MV-4-11 (cell line): Measurements from ENCODE around the gene PIP5K1B.
A peak's percentile ranks its signal among the peaks of the same experiment; 100 is the strongest.

Source experiments
- DNase-seq: peaks from one replicate; lab custom pipeline; 2025; lab: John Stamatoyannopoulos, UW

Gene PIP5K1B

DNA sequence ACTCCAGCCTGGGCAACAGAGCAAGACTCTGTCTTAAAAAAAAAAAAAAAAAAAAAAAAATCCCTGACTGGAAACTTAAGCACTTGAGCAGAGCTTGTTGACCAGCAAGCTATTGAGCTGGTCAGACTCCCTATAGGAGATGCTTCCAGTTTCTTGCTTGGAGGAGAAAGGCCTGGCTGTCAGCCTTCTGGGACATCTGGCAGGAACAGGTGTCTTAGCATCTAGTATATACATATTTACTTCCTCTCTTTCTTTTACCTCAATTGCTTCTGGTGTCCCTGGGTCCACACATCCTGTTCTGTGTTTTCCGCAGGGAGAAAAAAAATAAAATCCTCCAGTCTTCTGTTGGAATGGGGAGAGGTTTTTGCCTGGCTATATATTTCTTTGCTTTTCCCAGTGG lies 248.7 kb downstream of the PIP5K1B start:
- DNase-seq: no peak

- DNase-seq: peak; percentile 36
Measured at GRCh38 chr9:68955330-68955729, 250.3 kb downstream of the PIP5K1B start.

GRCh38 chr9:68957479-68957878 lies 252.4 kb downstream of the PIP5K1B start:
- no peak for DNase-seq

GRCh38 chr9:68961587-68961986 lies 256.5 kb downstream of the PIP5K1B start:
- DNase-seq: no peak

DNA sequence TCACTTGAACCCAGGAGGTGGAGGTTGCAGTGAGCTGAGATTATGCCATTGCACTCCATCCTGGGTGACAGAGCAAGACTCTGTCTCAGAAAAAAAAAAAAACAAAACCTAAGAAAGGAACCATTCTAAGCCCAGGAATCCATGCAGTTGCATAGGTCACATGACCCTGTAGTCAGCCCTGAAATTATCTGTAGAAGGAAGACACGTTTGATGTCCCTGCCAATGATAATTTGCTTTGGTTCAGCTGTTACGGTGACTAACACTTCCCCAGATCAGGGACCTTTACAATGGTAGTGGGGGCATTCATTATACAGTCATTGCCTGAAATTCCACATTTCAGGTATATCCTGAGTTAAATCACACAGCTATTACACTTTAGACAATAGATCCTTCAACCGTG lies 258.4 kb downstream of the PIP5K1B start:
- DNase-seq: no peak

DNA sequence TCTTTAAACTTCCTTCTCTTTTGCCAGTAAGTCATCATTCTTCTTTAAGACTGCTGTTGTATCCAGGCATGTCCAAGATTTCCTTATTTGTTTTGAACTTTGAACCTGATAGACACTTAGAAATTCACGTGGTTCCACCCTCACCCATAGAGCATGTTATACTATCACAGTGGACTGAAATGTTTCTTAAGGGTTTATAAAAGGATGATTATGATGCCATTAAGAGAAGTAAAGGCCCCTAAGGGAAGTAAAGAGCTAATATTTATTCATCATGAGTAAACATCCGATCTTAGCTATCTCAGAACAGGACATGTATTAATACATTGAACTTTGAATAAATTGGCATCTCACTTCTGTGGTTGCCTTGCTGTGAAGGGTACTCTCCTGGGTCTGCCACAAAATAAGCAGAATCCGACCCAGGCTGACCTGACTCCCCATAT lies 259.1 kb downstream of the PIP5K1B start:
- no peak for DNase-seq

DNA sequence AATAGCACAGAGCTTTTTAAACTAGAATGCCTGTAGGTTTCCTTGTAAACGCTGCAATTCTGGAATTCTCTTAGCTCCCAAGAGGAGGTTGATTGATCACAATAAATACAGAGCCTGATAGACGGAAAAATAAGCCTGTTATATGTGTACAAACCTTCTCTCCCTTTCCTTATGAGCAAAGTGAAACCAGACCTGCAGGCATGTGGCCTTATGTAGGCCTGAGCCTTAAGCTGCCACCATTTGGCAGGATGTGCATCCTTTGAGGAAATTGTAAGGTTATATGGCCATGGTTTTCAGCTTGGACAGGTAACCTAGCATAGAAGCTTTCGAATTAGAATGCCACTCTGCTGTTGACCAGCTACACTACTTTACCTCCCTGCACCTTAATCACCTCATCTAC lies 259.7 kb downstream of the PIP5K1B start:
- no peak for DNase-seq

- peak; percentile 28 for DNase-seq
Measured at GRCh38 chr9:68966496-68966944, 261.5 kb downstream of the PIP5K1B start.

GRCh38 chr9:68967800-68968199 lies 262.8 kb downstream of the PIP5K1B start:
- DNase-seq: no peak

DNA sequence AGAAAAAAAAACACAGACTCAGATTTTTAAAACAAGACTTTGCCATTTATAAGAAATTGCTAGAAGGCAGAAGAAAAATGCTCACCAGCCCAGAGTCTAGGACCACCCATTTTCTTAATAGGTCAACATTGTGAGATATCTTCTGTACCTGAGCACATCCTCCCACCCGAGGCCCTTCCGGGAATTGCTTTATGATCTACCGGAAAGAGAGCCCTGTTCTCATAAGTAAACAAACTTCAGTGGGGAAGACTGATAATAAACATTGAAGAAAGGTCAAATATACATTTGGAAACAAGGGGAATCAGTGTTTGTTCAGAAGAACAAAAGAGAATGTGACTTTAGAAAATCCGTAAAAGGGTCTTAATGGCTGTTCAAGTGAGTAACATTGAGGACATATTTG lies 264.5 kb downstream of the PIP5K1B start:
- DNase-seq: no peak

GRCh38 chr9:68970151-68970550 lies 265.1 kb downstream of the PIP5K1B start:
- DNase-seq: no peak

- no peak for DNase-seq
Measured at GRCh38 chr9:68973619-68974018, 268.6 kb downstream of the PIP5K1B start.

DNA sequence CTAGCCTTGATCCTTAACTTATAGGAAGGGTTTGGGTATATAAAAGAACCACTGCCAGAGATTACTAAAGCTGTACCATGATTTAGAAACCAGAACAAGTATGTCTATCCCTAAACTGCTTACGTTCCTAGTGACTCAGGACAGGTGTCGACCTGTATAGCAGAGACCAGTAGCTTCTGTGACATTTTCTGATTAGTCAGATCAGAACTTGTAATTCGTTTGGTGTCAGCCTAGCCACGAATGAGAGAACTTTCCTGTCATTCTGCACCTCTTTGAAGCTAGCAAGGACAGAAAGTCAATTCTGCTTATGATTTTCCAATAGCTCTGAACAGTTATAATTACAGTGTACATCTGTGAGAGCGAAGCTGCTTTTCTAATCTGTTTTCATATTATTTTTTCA lies 269.4 kb downstream of the PIP5K1B start:
- no peak for DNase-seq

- no peak for DNase-seq
Measured at GRCh38 chr9:68974901-68975300, 269.9 kb downstream of the PIP5K1B start.

GRCh38 chr9:68975365-68976043 lies 270.5 kb downstream of the PIP5K1B start:
- peak; percentile 56 for DNase-seq

- peak; percentile 93 for DNase-seq
Measured at GRCh38 chr9:68978066-68978465, 273.0 kb downstream of the PIP5K1B start.

GRCh38 chr9:68978501-68978900 lies 273.5 kb downstream of the PIP5K1B start:
- no peak for DNase-seq

GRCh38 chr9:68979538-68980314 lies 274.7 kb downstream of the PIP5K1B start:
- DNase-seq: peak; percentile 7

DNA sequence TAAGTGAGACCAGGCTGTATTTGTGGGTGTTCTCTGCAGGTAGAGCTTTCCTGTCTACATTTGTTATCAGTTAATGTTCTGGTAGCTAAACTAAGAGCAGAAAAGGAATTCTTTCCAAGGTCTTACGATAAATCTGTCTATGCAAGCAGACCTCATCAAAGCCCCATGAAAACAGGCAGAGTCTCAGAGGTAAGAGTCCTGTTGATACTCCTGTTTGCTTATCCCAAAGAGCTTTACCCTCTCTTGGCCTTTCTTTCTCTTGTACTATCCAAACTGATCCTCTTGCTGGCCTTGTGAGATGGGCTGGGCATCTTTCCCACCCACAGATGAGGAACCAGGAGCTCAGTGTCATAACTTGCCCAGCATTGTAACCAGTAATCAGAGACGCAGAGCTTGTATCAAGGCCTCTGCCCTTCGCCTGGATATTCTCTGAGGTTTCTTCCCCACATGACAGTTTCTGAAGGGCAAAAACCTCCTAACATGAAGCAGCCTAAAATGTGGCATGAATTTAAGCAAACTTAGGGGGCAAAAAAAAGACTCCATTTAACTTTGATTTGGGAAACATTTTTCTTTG lies 275.4 kb downstream of the PIP5K1B start:
- peak; percentile 23 for DNase-seq

DNA sequence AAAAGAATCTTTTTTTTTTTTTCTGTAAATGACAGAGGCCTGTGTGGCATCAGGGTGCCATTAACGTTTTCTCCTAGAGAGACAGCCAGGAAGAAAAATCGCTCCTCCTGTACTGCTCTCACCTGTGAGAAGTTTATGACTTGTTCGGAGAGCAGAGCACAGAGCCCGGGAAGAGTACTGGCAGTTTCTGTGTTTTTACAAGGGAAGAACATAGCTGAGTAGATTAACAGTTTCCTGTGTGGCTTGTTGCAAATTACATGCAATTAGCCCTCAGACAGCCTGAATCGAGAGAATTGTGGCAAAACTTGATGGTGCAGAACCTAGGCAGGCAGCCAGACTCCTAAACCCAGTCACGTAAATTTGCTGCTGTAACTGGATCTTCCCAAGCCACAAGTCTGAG lies 276.7 kb downstream of the PIP5K1B start:
- peak; percentile 66 for DNase-seq

- no peak for DNase-seq
Measured at GRCh38 chr9:68983008-68983411, 278.0 kb downstream of the PIP5K1B start.

GRCh38 chr9:68983522-68984424 lies 278.7 kb downstream of the PIP5K1B start:
- DNase-seq: no peak
